KMS-11 (cell line): ENCODE data around the gene ROM1.

Experiments used
- H2AFZ ChIP-seq: fragments of 200-600 bp; sonication (generic); 2 replicates; pipeline ENCODE4 v1.6.1; 2016; ENCODE audit warnings: antibody characterized with exemption, mixed run types, low read depth
- H3K27ac ChIP-seq: fragments of 200-600 bp; sonication (generic); 2 replicates; pipeline ENCODE4 v1.6.1; 2016; ENCODE audit warnings: mild to moderate bottlenecking, mixed run types
- H3K27me3 ChIP-seq: fragments of 200-600 bp; sonication (generic); 2 replicates; pipeline ENCODE4 v1.6.1; 2017; ENCODE audit warnings: mild to moderate bottlenecking, low read depth, mixed run types, moderate library complexity; ENCODE audit not compliant: insufficient read depth
- H3K36me3 ChIP-seq: fragments of 200-600 bp; sonication (generic); 2 replicates; pipeline ENCODE4 v1.6.1; 2017; ENCODE audit warnings: mild to moderate bottlenecking, mixed run types; ENCODE audit not compliant: insufficient read depth
- H3K4me1 ChIP-seq: fragments of 200-600 bp; sonication (generic); 2 replicates; pipeline ENCODE4 v1.6.1; 2016; ENCODE audit warnings: mild to moderate bottlenecking, low read depth, mixed run types; ENCODE audit not compliant: poor library complexity, severe bottlenecking
- H3K4me2 ChIP-seq: fragments of 200-600 bp; sonication (generic); 2 replicates; pipeline ENCODE4 v1.7.0; 2016; ENCODE audit warnings: mild to moderate bottlenecking, mixed run types
- H3K4me3 ChIP-seq: fragments of 200-600 bp; sonication (generic); IDR thresholded peaks from 2 replicates; pipeline ENCODE4 v1.6.1; 2017; ENCODE audit warnings: low read depth, low read length, mixed read lengths; ENCODE audit not compliant: insufficient read depth
- H3K79me2 ChIP-seq: fragments of 200-600 bp; sonication (generic); 2 replicates; pipeline ENCODE4 v1.6.1; 2016; ENCODE audit warnings: low read depth, mixed run types; ENCODE audit not compliant: insufficient read depth
- H3K9ac ChIP-seq: fragments of 200-600 bp; sonication (generic); 2 replicates; pipeline ENCODE4 v1.6.1; 2016; ENCODE audit warnings: mild to moderate bottlenecking, mixed run types
- H4K20me1 ChIP-seq: fragments of 200-600 bp; sonication (generic); 2 replicates; pipeline ENCODE4 v1.6.1; 2016; ENCODE audit warnings: mild to moderate bottlenecking, mixed run types; ENCODE audit not compliant: insufficient read depth
- TF ChIP-seq, protein P1 (sequence below): fragments of 200-600 bp; sonication (generic); conservative IDR thresholded peaks from 2 replicates; pipeline ENCODE4 v1.6.1; 2017; ENCODE audit warnings: low read depth, mild to moderate bottlenecking, antibody characterized with exemption, low read length, moderate library complexity, mixed read lengths

The ROM1 gene, protein sequence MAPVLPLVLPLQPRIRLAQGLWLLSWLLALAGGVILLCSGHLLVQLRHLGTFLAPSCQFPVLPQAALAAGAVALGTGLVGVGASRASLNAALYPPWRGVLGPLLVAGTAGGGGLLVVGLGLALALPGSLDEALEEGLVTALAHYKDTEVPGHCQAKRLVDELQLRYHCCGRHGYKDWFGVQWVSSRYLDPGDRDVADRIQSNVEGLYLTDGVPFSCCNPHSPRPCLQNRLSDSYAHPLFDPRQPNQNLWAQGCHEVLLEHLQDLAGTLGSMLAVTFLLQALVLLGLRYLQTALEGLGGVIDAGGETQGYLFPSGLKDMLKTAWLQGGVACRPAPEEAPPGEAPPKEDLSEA

DNA sequence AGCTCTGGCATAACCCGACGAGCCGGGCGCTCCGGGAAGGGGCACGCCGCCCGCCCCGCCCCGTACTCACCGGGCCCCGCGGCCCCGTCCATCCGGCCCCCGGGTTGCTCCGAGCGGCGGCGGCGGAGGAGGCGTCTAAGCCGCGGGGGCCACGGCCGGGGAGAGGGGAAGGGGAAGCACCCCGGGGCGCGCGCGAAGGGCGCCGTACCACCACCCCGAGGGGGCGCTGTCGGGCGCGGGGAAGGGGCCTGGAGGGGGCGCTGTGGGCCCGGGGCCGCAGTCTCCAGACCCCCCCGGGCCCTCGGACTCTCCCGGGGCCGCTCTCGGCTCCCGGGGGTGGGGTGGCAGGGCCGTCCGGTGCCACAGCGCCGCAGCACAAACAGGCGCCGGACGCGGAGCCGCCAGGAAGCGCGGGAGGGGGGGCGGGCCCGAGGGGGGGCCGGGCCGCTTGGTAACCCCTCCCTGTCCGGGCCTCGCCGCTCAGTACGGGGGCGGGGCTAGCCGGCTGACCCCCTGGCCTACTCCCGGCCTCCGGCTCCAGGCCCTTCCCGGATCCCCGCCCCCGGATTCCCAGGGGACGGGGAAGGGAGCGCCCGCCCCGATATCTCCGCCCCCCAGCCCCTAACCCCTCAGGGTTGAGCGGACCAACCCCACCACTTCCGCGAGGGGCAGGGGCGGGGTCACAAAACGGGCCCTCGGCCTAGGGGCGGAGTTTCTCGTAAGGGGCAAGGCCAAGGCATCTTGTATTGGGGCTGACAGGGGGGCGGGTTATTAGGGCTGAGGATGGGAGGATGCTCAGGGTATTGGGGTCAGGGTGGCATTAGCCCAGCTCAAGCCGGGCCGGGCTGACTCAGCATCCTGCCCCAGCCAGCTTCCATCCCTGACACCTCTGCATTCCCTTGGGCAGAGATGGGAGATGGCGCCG, at the start of gene ROM1, which contains the start of gene EML3:
Gene ROM1, plus strand, starts transcription at position 892 of the 925 bp plus-strand sequence. Its CDS starts 25 bp downstream, at position 917.
Gene EML3, minus strand, starts transcription at position 410 of the 925 bp plus-strand sequence. Its CDS starts 318 bp downstream, at position 92.
- Histone ChIP-seq H2AFZ (peak within 1 kb of the TSS; percentile 66), H3K4me1 (peaks cover 32% of the 10 kb centered on the region), H3K4me2 (peak within 1 kb of the TSS; percentile 91), H3K36me3 (no peaks in the 10 kb centered on the region), H3K27ac (peak within 1 kb of the TSS; percentile 65), H3K4me3 (no peak within 1 kb of the TSS), H3K79me2 (no peaks in the 10 kb centered on the region), H3K9ac (peak within 1 kb of the TSS; percentile 86), H4K20me1 (no peaks in the 10 kb centered on the region), H3K27me3 (no peaks in the 10 kb centered on the region)
- TF ChIP-seq, protein P1, sequence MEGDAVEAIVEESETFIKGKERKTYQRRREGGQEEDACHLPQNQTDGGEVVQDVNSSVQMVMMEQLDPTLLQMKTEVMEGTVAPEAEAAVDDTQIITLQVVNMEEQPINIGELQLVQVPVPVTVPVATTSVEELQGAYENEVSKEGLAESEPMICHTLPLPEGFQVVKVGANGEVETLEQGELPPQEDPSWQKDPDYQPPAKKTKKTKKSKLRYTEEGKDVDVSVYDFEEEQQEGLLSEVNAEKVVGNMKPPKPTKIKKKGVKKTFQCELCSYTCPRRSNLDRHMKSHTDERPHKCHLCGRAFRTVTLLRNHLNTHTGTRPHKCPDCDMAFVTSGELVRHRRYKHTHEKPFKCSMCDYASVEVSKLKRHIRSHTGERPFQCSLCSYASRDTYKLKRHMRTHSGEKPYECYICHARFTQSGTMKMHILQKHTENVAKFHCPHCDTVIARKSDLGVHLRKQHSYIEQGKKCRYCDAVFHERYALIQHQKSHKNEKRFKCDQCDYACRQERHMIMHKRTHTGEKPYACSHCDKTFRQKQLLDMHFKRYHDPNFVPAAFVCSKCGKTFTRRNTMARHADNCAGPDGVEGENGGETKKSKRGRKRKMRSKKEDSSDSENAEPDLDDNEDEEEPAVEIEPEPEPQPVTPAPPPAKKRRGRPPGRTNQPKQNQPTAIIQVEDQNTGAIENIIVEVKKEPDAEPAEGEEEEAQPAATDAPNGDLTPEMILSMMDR, result peak; percentile 70

DNA sequence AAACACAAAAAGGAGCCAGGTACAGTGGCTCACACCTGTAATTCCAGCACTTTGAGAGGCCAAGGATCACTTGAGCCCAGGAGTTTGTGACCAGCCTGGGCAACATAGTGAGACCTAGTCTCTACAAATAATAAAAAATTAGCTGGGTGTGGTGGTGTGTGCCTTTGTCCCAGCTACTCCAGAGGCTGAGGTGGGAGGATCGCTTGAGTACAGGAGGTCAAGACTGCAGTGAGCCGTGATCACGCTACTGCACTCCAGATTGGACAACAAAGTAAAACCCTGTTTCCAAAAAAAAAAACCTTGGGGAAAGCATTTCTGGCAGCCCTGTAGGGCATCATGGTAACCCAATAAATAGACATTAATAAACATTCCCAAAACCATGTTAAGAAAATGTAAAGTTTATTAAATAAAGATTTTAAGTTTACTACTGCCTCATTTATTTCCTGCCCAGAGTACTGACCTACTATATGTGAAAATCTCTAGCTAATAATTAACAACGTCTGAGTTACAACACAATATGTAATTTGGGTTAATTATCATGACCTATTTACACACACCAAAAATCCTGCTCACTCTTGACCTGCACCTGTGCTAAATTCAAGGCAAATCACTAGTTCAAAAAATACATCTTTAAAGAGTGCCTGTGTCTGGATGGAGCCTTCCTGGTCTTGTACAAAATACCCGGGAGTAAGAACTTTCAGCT, 47.8 kb upstream of the ROM1 start:
- Histone ChIP-seq H2AFZ (no peak overlapping the region), H4K20me1 (no peaks in the 10 kb centered on the region), H3K4me1 (peaks cover 78% of the 10 kb centered on the region), H3K36me3 (peaks cover 31% of the 10 kb centered on the region; the same call in 1 of the 2 replicates), H3K4me3 (no peak overlapping the region), H3K4me2 (no peak overlapping the region), H3K79me2 (peaks cover 68% of the 10 kb centered on the region), H3K27me3 (no peaks in the 10 kb centered on the region), H3K27ac (no peak overlapping the region), H3K9ac (no peak overlapping the region)
- TF ChIP-seq, protein P1, result no peak

DNA sequence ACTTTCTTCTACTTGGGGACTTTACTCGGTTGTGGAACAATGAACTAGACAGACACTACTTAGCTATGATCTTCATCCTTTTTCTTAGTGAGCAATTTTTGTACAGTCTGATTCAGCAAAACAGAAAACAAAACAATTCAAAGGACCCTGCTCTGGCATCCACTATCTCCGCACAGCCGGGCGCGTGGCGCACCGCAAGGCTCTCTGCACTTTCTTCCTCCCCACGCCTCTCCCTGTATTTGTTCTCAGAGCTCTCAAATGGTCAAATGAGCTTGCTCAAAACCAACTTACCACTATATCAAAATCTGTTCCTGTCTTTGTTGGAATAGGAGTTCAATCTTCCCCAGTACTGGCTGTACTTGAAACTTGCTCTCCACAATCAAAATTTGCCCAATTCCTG, 46.8 kb upstream of the ROM1 start:
- Histone ChIP-seq H3K27me3 (no peaks in the 10 kb centered on the region), H2AFZ (no peak overlapping the region), H3K4me2 (no peak overlapping the region), H3K79me2 (peaks cover 75% of the 10 kb centered on the region), H3K36me3 (peaks cover 39% of the 10 kb centered on the region; the same call in 1 of the 2 replicates), H4K20me1 (no peaks in the 10 kb centered on the region), H3K9ac (no peak overlapping the region), H3K4me3 (no peak overlapping the region), H3K4me1 (peaks cover 74% of the 10 kb centered on the region), H3K27ac (no peak overlapping the region; the same call in 1 of the 2 replicates)
- TF ChIP-seq, protein P1, result no peak

DNA sequence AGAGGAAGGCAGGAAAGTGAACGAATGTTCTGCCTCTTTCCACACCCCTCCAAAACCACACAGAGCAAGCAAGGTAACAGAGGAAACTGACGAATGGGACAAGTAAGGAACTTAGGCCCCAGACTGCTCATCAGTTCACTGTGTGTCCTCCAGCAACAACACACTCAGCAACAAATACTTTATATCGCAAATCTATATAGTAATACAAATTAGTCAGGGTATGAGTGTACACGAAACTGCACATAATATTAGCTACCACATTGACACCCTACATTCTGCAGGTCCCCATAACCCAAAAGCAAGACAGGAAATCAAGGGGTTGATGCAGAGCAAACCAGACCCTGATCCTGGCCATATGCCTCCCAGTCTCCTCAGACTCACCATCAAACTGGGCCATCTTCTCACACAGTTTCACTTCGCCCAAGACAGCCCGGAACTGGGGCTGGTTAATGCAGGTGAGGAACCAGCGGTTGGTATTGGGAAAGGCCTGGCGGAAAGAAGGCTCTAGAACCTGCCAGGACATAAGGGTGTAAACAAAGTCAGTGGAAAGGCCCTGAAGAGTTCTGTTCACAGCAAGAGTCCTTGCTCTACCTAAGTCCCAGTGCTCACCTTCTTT, 45.9 kb upstream of the ROM1 start:
- no peaks in the 10 kb centered on the region for H4K20me1 ChIP-seq
- no peak overlapping the region for H3K9ac ChIP-seq
- no peak overlapping the region for H3K4me3 ChIP-seq
- H2AFZ ChIP-seq, result no peak overlapping the region
- no peak overlapping the region for H3K4me2 ChIP-seq
- TF ChIP-seq, protein P1, result no peak
- no peak overlapping the region for H3K27ac ChIP-seq
- no peaks in the 10 kb centered on the region for H3K27me3 ChIP-seq
- peaks cover 84% of the 10 kb centered on the region for H3K79me2 ChIP-seq
- peaks cover 72% of the 10 kb centered on the region for H3K4me1 ChIP-seq
- peaks cover 45% of the 10 kb centered on the region; the same call in 1 of the 2 replicates for H3K36me3 ChIP-seq
